Measurements from ENCODE around the gene TYRO3. TPM values are rescaled to one million over a fixed set of nuclear protein-coding genes. Genes with fewer than 3 reads are reported as not detected.
A peak's percentile ranks its signal among the peaks of the same experiment; 100 is the strongest.

The TYRO3 gene
- total and polyA plus RNA-seq, 2 of the 13 experiments (the other 11 are each of a cell fraction or from before 2014, with no cell fraction given): 24.0 to 43.6 TPM

- TF ChIP-seq, protein P1, sequence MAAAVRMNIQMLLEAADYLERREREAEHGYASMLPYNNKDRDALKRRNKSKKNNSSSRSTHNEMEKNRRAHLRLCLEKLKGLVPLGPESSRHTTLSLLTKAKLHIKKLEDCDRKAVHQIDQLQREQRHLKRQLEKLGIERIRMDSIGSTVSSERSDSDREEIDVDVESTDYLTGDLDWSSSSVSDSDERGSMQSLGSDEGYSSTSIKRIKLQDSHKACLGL (CRISPR knock-in tag; IDR thresholded peaks at IDR 0.05): no peak
- TF ChIP-seq ZNF296 (CRISPR knock-in tag; conservative IDR thresholded peaks at IDR 0.05): no peak
- no peak for TF ChIP-seq SNRNP70 (IDR thresholded peaks at IDR 0.05; ENCODE audit: low read depth, low read length)
- no peak for TF ChIP-seq ZNF607 (CRISPR knock-in tag; IDR thresholded peaks at IDR 0.05; ENCODE audit: borderline replicate concordance)
- TF ChIP-seq GATAD1 (CRISPR knock-in tag; IDR thresholded peaks at IDR 0.05): no peak
- peak; percentile 35 for TF ChIP-seq YY1 (IDR thresholded peaks at IDR 0.05; ENCODE audit: insufficient read depth, insufficient replicate concordance, low read depth, low read length)
- TF ChIP-seq RBFOX2 (IDR thresholded peaks at IDR 0.05; ENCODE audit: low read depth, low read length): peak; percentile 52; the same call in 1 of the 2 replicates
- no peak for TF ChIP-seq ZNF350 (CRISPR knock-in tag; IDR thresholded peaks at IDR 0.05; ENCODE audit: borderline replicate concordance, low read depth)
- no peak for TF ChIP-seq ZNF589 (CRISPR knock-in tag; conservative IDR thresholded peaks at IDR 0.05)
- TF ChIP-seq PAF1 (CRISPR knock-in tag; IDR thresholded peaks at IDR 0.05): no peak
- no peak for TF ChIP-seq SRSF9 (IDR thresholded peaks at IDR 0.05; ENCODE audit: borderline replicate concordance, insufficient read depth, low read depth, low read length, poor library complexity, severe bottlenecking)
- no peak for TF ChIP-seq AGO2 (optimal IDR thresholded peaks at IDR 0.05; ENCODE audit: low read depth, low read length)
- TF ChIP-seq ZNF543 (CRISPR knock-in tag; IDR thresholded peaks at IDR 0.05): no peak
- no peak for TF ChIP-seq NR2C2 (CRISPR knock-in tag; IDR thresholded peaks at IDR 0.05; ENCODE audit: borderline replicate concordance)
- TF ChIP-seq FOXO4 (CRISPR knock-in tag; conservative IDR thresholded peaks at IDR 0.05): no peak
- no peak for TF ChIP-seq CBFB (CRISPR knock-in tag; IDR thresholded peaks at IDR 0.05)
- peak; percentile 72; the same call in 1 of the 2 replicates for TF ChIP-seq MYC (CRISPR knock-in tag; IDR thresholded peaks at IDR 0.05; ENCODE audit: borderline replicate concordance)
- TF ChIP-seq, protein P2, sequence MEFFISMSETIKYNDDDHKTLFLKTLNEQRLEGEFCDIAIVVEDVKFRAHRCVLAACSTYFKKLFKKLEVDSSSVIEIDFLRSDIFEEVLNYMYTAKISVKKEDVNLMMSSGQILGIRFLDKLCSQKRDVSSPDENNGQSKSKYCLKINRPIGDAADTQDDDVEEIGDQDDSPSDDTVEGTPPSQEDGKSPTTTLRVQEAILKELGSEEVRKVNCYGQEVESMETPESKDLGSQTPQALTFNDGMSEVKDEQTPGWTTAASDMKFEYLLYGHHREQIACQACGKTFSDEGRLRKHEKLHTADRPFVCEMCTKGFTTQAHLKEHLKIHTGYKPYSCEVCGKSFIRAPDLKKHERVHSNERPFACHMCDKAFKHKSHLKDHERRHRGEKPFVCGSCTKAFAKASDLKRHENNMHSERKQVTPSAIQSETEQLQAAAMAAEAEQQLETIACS (CRISPR knock-in tag; IDR thresholded peaks at IDR 0.05): no peak
- no peak for TF ChIP-seq ZNF207 (IDR thresholded peaks at IDR 0.05; ENCODE audit: borderline replicate concordance)
- no peak for TF ChIP-seq GRHL1 (CRISPR knock-in tag; conservative IDR thresholded peaks at IDR 0.05)
Observed at GRCh38 chr15:41585127-41586047, 26.4 kb downstream of the TYRO3 start (continued).

All from HepG2 (cell line).